ENCODE measurements around the gene ABCC6. TPM values are rescaled to one million over a fixed set of nuclear protein-coding genes. Genes with fewer than 3 reads are reported as not detected.
"Not testable (repeated sequence)": the region's sequence is repeated elsewhere in the genome, so short reads cannot be mapped to it uniquely, and the experiment has no call there.

The ABCC6 gene
- total RNA-seq, 1 donor = 0.36 TPM

DNA sequence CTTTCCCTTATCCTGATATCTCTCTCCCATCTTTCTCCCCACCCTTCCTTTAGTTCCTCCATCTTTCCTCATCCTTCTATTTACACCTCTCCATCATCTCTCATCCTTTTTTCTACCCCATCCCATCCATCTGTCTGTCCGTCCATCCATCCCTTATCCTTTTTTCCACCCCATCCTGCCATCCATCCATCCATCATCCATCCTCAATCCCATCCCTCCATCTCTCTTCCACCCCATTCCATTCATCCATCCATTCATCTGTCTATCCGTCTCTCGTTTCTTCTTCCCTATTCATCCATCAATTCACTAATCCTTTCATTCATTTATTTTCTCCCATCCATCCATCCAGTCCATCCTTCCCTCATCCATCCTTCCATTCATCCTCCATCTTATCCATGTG lies 68.1 kb downstream of the ABCC6 start:
- no peaks in the 10 kb centered on the region for H3K27me3 ChIP-seq (ENCODE audit: insufficient read depth, low read length)
- no peak overlapping the region for H3K27ac ChIP-seq (ENCODE audit: low read depth, low read length)
- H3K79me2 ChIP-seq (ENCODE audit: insufficient read depth, low read length) = no peaks in the 10 kb centered on the region
- H2AFZ ChIP-seq (ENCODE audit: low read length) = no peak overlapping the region
- H4K20me1 ChIP-seq (ENCODE audit: insufficient read depth, low read length) = peaks cover 5% of the 10 kb centered on the region
- H3K9me3 ChIP-seq (ENCODE audit: low read depth, low read length) = peaks cover 9% of the 10 kb centered on the region
- no peaks in the 10 kb centered on the region for H3K4me1 ChIP-seq (ENCODE audit: insufficient read depth, low read length)
- no peak overlapping the region for H3K4me3 ChIP-seq (ENCODE audit: insufficient read depth, low read length)
- no peak for DNase-seq (ENCODE audit: insufficient read length, low spot score, missing footprints)
- no peak overlapping the region for H3K4me2 ChIP-seq (ENCODE audit: insufficient read depth, low read length)
- H3K36me3 ChIP-seq (ENCODE audit: insufficient read depth, low read length) = no peaks in the 10 kb centered on the region
- TF ChIP-seq, protein P1, sequence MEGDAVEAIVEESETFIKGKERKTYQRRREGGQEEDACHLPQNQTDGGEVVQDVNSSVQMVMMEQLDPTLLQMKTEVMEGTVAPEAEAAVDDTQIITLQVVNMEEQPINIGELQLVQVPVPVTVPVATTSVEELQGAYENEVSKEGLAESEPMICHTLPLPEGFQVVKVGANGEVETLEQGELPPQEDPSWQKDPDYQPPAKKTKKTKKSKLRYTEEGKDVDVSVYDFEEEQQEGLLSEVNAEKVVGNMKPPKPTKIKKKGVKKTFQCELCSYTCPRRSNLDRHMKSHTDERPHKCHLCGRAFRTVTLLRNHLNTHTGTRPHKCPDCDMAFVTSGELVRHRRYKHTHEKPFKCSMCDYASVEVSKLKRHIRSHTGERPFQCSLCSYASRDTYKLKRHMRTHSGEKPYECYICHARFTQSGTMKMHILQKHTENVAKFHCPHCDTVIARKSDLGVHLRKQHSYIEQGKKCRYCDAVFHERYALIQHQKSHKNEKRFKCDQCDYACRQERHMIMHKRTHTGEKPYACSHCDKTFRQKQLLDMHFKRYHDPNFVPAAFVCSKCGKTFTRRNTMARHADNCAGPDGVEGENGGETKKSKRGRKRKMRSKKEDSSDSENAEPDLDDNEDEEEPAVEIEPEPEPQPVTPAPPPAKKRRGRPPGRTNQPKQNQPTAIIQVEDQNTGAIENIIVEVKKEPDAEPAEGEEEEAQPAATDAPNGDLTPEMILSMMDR (IDR thresholded peaks at IDR 0.05; ENCODE audit: extremely low read depth, low read depth, low read length) = no peak

DNA sequence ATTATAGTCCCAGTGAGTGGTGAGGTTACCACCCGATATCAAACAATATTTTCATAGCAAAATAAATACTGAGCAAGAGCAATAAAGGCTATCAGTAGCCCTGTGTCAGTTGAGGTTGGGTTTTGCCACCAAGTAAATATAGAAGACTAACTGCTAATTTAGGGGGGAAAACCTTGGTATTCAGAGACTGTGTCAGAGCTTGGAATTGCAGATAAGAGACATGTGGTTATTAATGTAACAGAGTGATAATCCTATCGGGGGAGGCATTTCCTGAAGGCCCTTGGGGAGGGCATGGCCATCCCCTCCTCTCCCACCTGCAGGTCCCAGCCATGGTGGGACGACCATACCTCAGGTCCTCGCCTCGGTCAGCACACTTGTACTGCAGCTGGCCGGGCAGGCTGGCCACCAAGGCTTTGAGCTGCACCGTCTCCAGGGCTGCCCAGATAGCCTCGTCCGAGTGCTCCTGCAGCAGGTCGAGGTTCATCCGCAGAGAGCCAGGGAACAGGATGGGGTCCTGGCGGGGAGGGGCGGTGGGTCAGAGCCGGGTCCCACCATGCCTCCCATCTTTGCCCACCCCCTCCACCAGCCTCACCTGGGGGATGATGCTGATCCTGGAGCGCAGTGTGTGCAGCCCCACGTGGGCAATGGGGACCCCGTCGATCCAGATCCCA lies 68.9 kb downstream of the ABCC6 start:
- H3K79me2 ChIP-seq (ENCODE audit: insufficient read depth, low read length) = no peaks in the 10 kb centered on the region
- no peaks in the 10 kb centered on the region for H3K36me3 ChIP-seq (ENCODE audit: insufficient read depth, low read length)
- no peak overlapping the region for H3K4me3 ChIP-seq (ENCODE audit: insufficient read depth, low read length)
- H3K9me3 ChIP-seq (ENCODE audit: low read depth, low read length) = peaks cover 6% of the 10 kb centered on the region
- H4K20me1 ChIP-seq (ENCODE audit: insufficient read depth, low read length) = peaks cover 12% of the 10 kb centered on the region
- DNase-seq (ENCODE audit: insufficient read length, low spot score, missing footprints) = no peak
- no peaks in the 10 kb centered on the region for H3K27me3 ChIP-seq (ENCODE audit: insufficient read depth, low read length)
- H2AFZ ChIP-seq (ENCODE audit: low read length) = no peak overlapping the region
- H3K4me1 ChIP-seq (ENCODE audit: insufficient read depth, low read length) = no peaks in the 10 kb centered on the region
- H3K4me2 ChIP-seq (ENCODE audit: insufficient read depth, low read length) = no peak overlapping the region
- H3K27ac ChIP-seq (ENCODE audit: low read depth, low read length) = no peak overlapping the region
- TF ChIP-seq, protein P1 (IDR thresholded peaks at IDR 0.05; ENCODE audit: extremely low read depth, low read depth, low read length) = no peak

DNA sequence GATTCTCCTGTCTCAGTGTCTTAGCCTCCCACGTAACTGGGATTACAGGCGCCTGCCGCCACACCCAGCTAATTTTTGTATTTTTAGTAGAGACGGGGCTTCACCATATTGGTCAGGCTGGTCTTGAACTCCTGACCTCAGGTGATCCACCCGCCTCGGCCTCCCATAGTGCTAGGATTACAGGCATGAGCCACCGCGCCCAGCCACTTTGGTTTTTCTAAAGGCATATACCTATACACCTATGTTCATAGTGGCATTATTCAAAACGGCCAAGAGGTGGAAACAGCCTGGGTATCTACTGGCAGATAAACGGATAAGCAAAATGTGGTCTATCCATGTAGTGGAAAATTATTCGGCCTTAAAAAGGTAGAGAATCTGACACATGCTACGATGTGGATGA lies 70.3 kb downstream of the ABCC6 start:
- not testable (repeated sequence) for H3K79me2 ChIP-seq (ENCODE audit: insufficient read depth, low read length); H3K4me3 ChIP-seq (ENCODE audit: insufficient read depth, low read length)

DNA sequence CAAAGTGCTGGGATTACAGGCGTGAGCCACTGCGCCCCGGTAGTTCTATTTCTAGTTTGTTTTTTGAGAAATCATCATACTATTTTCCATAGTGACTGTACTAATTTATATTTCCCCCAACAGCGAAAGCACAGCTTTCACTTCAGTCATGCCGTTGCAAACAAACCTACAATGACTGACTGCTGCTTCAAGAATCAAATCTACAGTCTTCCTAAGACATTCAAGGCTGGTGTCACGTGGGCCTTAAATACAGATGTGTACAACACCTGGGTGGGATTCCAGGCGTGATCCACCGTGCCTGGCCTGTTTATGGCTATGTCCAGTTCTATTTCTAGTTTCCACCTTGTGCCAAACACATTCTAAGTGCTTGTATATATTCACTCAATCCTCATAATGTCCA lies 72.0 kb downstream of the ABCC6 start:
- H3K27ac ChIP-seq (ENCODE audit: low read depth, low read length) = no peak overlapping the region
- peaks cover 28% of the 10 kb centered on the region for H4K20me1 ChIP-seq (ENCODE audit: insufficient read depth, low read length)
- TF ChIP-seq, protein P1 (IDR thresholded peaks at IDR 0.05; ENCODE audit: extremely low read depth, low read depth, low read length) = no peak
- H3K4me1 ChIP-seq (ENCODE audit: insufficient read depth, low read length) = no peaks in the 10 kb centered on the region
- no peak overlapping the region for H2AFZ ChIP-seq (ENCODE audit: low read length)
- no peak overlapping the region for H3K4me2 ChIP-seq (ENCODE audit: insufficient read depth, low read length)
- no peaks in the 10 kb centered on the region for H3K9me3 ChIP-seq (ENCODE audit: low read depth, low read length)
- no peak overlapping the region for H3K4me3 ChIP-seq (ENCODE audit: insufficient read depth, low read length)
- H3K27me3 ChIP-seq (ENCODE audit: insufficient read depth, low read length) = no peaks in the 10 kb centered on the region
- no peak for DNase-seq (ENCODE audit: insufficient read length, low spot score, missing footprints)
- H3K36me3 ChIP-seq (ENCODE audit: insufficient read depth, low read length) = peaks cover 3% of the 10 kb centered on the region
- H3K79me2 ChIP-seq (ENCODE audit: insufficient read depth, low read length) = no peaks in the 10 kb centered on the region

More for the DNA sequence above, 70.3 kb downstream of the ABCC6 start:
- not testable (repeated sequence) for H3K27me3 ChIP-seq (ENCODE audit: insufficient read depth, low read length); H3K9me3 ChIP-seq (ENCODE audit: low read depth, low read length); H3K27ac ChIP-seq (ENCODE audit: low read depth, low read length); H3K36me3 ChIP-seq (ENCODE audit: insufficient read depth, low read length); H3K4me1 ChIP-seq (ENCODE audit: insufficient read depth, low read length); H2AFZ ChIP-seq (ENCODE audit: low read length); H3K4me2 ChIP-seq (ENCODE audit: insufficient read depth, low read length); DNase-seq (ENCODE audit: insufficient read length, low spot score, missing footprints)
- peaks cover 17% of the 10 kb centered on the region for H4K20me1 ChIP-seq (ENCODE audit: insufficient read depth, low read length)
